MCF 10A (cell line): ENCODE measurements around the gene KCTD12. TPM values are rescaled to one million over a fixed set of nuclear protein-coding genes. Genes with fewer than 3 reads are reported as not detected.

Source experiments
- BruUV-seq: library from RNA; stranded (reverse); fragments of 400-500 nt; replicated peaks from 2 replicates; lab custom pipeline; 2021; lab: Mats Ljungman, UMichigan
- CTCF ChIA-PET: fragments of 300-600 bp; sonication (Branson Sonifier 250); formaldehyde crosslinking; extraction: SDS; loops from one replicate; lab custom pipeline; 2021; ENCODE audit warnings: antibody characterized with exemption, inconsistent platforms; lab: Yijun Ruan, JAX
- POLR2A ChIA-PET: fragments of 300-600, 350-650 bp; sonication (Branson Sonifier 250); formaldehyde crosslinking; extraction: SDS; loops from one replicate; lab custom pipeline; 2020; ENCODE audit warnings: antibody characterized with exemption, inconsistent platforms; lab: Yijun Ruan, JAX
- DNase-seq: peaks from one replicate; pipeline ENCODE4 v3.0.0-alpha.2; 2018; ENCODE audit not compliant: unreplicated experiment
- H3K27ac Mint-ChIP-seq: one replicate; pipeline ENCODE4 v1.8.0; 2022; ENCODE audit warnings: mild to moderate bottlenecking, low read depth, mixed read lengths; ENCODE audit not compliant: unreplicated experiment
- H3K27me3 Mint-ChIP-seq: one replicate; pipeline ENCODE4 v1.8.0; 2022; ENCODE audit warnings: mixed read lengths; ENCODE audit not compliant: insufficient read depth, unreplicated experiment
- H3K36me3 Mint-ChIP-seq: one replicate; pipeline ENCODE4 v1.8.0; 2022; ENCODE audit warnings: mild to moderate bottlenecking, moderate library complexity, mixed read lengths; ENCODE audit not compliant: insufficient read depth, unreplicated experiment
- H3K4me1 Mint-ChIP-seq: one replicate; pipeline ENCODE4 v1.8.0; 2022; ENCODE audit warnings: mixed read lengths; ENCODE audit not compliant: insufficient read depth, unreplicated experiment
- H3K4me3 Mint-ChIP-seq: one replicate; pipeline ENCODE4 v1.8.0; 2022; ENCODE audit warnings: mild to moderate bottlenecking, moderate library complexity, mixed read lengths; ENCODE audit not compliant: unreplicated experiment
- H3K9me3 Mint-ChIP-seq: one replicate; pipeline ENCODE4 v1.8.0; 2022; ENCODE audit warnings: mixed read lengths; ENCODE audit not compliant: unreplicated experiment
- CTCF ChIP-seq: fragments of 200-600 bp; IDR thresholded peaks from one replicate; pipeline ENCODE4 v1.8.0; 2022; ENCODE audit warnings: antibody characterized with exemption, mild to moderate bottlenecking; ENCODE audit not compliant: unreplicated experiment
- intact Hi-C: fragments of 100-400 bp; cut with micrococcal nuclease; formaldehyde crosslinking; loops from 2 replicates; pipeline ENCODE4 v1.14.1; 2022
- total RNA-seq: library from RNA; stranded (reverse); gene quantifications from 2 replicates; pipeline ENCODE4 v1.2.3, GENCODE V29; 2022

KCTD12 gene
- total RNA-seq, 1 experiment from 2014 or later: 15.8 TPM

GRCh38 chr13:76872675-76873074, 13.5 kb downstream of the KCTD12 start:
- DNase-seq: no peak
- TF ChIP-seq CTCF: no peak
- Mint-ChIP-seq H3K9me3 (peaks cover under 1% of the 10 kb centered on the region), H3K27ac (no peak overlapping the region), H3K36me3 (no peaks in the 10 kb centered on the region), H3K4me3 (no peak overlapping the region), H3K4me1 (no peaks in the 10 kb centered on the region), H3K27me3 (no peaks in the 10 kb centered on the region)
- ChIA-PET POLR2A (no interaction called here), CTCF (no interaction called here)
- BruUV-seq: no TSS peak
- intact Hi-C loops: no loop called here

- BruUV-seq: no TSS peak
- no peak for TF ChIP-seq CTCF
- Mint-ChIP-seq H3K27me3 (no peaks in the 10 kb centered on the region), H3K4me3 (no peak overlapping the region), H3K36me3 (no peaks in the 10 kb centered on the region), H3K9me3 (no peaks in the 10 kb centered on the region), H3K27ac (no peak overlapping the region), H3K4me1 (no peaks in the 10 kb centered on the region)
- no peak for DNase-seq
- ChIA-PET CTCF (interaction anchor here (0.9 to 1.1 kb wide), 2 partner anchors 7 to 13 kb away, joined by 3 to 4 read pairs; no protein-coding TSS in a partner anchor), POLR2A (interaction anchor here (1.0 kb wide), 1 partner anchor 11 kb away, joined by 3 read pairs; no protein-coding TSS in a partner anchor)
- intact Hi-C loops: no loop called here
Observed at GRCh38 chr13:76871432-76871831, 14.8 kb downstream of the KCTD12 start.

- H3K36me3 Mint-ChIP-seq: no peaks in the 10 kb centered on the region
- DNase-seq: no peak
- H3K4me3 Mint-ChIP-seq: no peak overlapping the region
- intact Hi-C loops: no loop called here
- H3K27me3 Mint-ChIP-seq: no peaks in the 10 kb centered on the region
- ChIA-PET CTCF (interaction anchor here (0.5 to 1.4 kb wide), 4 partner anchors 8 to 1108 kb away, joined by 3 to 10 read pairs (median 4); no protein-coding TSS in a partner anchor), POLR2A (no interaction called here)
- no TSS peak for BruUV-seq
- H3K27ac Mint-ChIP-seq: no peak overlapping the region
- H3K9me3 Mint-ChIP-seq: no peaks in the 10 kb centered on the region
- no peak for TF ChIP-seq CTCF
- no peaks in the 10 kb centered on the region for H3K4me1 Mint-ChIP-seq
Observed at GRCh38 chr13:76868371-76868770, 17.8 kb downstream of the KCTD12 start.

GRCh38 chr13:76865996-76866503, 20.2 kb downstream of the KCTD12 start:
- no peak for TF ChIP-seq CTCF
- POLR2A ChIA-PET: no interaction called here
- Mint-ChIP-seq H3K4me3 (no peak overlapping the region), H3K9me3 (no peaks in the 10 kb centered on the region), H3K27me3 (no peaks in the 10 kb centered on the region), H3K36me3 (no peaks in the 10 kb centered on the region), H3K27ac (no peak overlapping the region), H3K4me1 (peaks cover 8% of the 10 kb centered on the region)
- intact Hi-C loops: no loop called here
- CTCF ChIA-PET: no interaction called here
- BruUV-seq: no TSS peak
- DNase-seq: no peak
